ENCODE data around the gene SERPINB6.
"Not testable (repeated sequence)": the region's sequence is repeated elsewhere in the genome, so short reads cannot be mapped to it uniquely, and the experiment has no call there.

The SERPINB6 gene

DNA sequence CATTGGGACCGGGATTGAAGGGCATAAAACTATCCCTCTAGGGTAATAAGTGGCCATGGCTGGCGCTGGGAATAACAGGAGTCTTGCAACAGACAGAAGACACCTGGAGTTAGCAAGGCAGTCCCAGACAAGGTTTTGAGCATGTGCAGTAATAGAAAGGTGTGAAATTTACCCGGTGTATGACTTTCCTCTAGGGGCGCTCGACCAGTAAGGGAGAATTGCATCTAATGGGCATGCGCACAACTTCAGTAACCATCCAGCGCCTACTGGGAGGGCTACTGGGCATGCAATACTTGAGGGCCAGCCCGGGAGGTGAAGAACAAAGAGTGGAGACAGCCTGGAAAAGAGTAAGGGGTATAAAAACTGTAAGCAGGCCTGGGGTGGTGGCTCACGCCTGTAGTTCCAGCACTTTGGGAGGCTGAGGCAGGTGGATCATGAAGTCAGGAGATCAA is 32.7 kb downstream of the SERPINB6 start:
- no peak for DNase-seq (ENCODE audit: low read depth, low spot score)

DNA sequence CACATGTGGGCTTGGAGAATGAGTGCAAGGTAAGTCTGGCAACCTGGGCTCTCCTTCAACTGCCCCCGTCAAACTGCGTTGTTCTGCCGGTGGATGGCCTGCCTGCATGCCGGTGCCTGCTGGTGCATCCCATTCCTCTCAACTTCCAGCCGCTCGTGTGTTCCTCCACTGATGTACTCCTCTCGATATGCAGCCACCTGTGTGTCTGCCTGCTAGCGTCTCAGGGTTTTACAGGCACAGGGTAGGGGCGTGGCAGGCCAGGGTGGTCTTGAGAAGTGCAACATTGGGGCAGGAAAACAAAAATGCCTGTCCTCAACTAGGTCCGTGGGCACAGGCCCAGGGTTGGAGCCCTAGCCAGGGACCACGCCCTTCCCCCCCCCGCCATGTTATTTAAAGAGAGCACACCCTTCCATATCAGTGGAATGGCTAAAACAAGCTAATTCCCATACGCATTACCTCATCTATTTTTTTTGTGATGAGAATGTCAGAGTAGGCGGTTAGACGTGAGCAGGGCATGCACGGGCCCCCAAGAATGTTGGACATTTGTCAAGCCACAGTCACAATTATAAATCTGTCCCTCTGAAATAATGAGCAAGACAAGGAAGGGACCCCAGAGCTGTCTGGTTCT is 33.2 kb downstream of the SERPINB6 start:
- DNase-seq (ENCODE audit: low read depth, low spot score): no peak

DNA sequence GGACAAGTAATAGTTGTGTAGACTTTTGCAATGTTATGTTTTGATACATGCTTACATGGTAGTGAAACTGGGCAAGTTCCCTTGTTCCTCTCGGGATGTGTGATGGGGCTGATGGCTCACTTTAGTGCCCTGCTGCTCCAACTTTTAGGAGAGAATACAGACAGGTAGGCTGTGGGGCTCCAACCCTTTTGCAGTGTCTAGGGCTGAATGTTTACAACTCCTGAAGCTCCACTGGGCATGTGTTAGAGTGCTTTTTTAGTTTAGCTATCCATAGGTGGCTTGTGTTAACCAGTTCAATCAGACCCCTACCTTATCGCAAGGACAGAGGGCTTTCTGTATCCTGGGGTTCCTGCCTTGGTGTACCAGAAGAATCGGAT is 33.8 kb downstream of the SERPINB6 start:
- no peak for DNase-seq (ENCODE audit: low read depth, low spot score)

DNA sequence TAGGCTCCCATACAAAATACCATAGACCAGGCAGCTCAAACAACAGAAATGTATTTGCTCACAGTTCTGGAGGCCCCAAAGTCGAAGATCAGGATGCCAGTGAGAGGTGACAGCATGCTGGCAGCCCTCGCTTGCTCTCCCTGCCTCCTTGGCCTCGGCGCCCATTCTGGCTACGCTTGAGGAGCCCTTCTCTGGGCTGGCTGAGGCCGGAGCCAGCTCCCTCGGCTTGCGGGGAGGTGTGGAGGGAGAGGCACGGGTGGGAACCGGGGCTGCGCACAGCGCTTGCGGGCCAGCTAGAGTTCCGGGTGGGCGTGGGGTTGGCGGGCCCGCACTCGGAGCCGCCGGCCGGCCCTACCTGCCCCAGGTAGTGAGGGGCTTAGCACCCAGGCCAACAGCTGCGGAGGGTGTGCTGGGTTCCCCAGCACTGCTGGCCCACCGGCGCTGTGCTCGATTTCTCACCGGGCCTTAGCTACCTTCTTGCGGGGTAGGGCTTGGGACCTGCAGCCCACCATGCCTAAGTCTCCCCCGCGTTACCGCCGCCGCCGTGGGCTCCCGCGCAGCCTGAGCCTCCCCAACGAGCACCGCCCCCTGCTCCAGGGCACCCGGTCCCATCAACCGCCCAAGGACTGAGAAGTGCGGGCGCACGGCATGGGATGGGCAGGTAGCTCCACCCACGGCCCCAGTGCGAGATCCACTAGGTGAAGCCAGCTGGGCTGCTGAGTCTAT is 35.6 kb downstream of the SERPINB6 start:
- no peak for DNase-seq (ENCODE audit: low read depth, low spot score)

DNA sequence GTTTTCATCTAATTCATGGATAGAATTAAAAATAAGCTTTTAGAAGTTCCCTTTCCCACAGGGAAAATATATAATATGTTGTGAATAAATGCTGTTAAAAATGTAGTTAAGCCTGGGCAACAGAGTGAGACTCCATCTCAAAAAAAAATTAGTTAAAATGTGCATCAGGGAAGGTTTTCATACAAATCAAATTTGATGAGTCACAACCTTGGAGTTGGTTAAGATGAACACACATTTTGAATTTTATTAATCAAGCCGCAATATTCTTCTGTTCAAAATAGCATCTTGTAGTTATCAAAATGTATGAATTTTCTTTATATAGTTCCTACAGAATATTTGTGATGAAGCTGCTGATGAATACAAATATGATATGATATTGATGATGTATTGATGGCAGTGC is 37.3 kb downstream of the SERPINB6 start:
- no peak for DNase-seq (ENCODE audit: low read depth, low spot score)

DNA sequence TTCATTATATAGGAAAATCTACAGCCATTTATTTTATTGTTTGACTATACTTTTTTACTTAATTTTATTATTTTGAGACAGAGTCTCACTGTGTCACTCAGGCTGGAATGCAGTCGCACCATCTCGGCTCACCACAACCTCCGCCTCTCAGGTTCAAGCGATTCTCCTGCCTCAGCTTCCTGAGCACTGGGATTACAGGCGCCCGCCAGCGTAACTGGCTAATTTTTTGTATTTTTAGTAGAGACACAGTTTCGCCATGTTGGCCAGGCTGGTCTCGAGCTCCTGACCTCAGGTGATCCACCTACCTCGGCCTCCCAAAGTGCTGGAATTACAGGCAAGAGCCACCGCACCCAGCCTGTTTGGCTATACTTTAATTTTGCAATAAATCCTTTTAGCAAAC is 38.5 kb downstream of the SERPINB6 start:
- not testable (repeated sequence) for DNase-seq (ENCODE audit: low read depth, low spot score)

DNA sequence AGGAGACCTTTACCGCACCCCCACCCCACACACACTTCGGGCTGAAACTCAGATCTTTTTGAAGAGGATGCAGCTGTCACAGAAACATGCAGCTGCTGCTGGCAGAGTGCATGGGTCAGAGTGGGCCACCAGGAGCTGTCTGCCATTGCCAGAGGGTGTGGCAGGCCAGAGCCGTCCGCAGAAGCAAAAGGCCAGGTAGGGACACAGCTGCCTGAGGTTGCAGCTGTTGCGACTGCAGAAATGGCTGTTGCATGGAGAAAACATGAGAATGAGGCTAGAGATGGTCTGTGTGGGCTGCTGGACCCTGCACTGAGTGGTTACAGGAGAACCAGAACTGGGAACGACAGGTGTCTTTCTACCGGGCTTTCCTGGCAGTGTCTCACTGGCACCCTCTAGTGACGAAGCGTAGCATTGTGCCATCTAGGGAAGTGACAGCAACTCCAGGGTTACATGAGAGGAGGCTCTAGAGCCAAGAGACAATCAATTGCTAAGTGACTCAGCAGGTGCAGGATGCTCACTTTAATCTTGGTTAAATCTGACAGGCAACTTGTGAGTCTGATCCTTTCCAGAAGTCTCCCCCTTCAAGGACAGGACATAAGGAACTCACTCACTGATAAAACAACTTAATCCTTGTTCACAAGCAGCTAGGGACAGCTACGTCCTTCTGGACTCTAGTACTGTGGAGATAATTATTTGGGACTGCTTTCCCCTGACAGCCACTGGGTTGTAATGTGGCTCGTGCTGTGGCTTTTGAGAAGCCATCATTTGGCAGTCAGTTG is 39.2 kb downstream of the SERPINB6 start:
- DNase-seq (ENCODE audit: low read depth, low spot score): peak; percentile 44

DNA sequence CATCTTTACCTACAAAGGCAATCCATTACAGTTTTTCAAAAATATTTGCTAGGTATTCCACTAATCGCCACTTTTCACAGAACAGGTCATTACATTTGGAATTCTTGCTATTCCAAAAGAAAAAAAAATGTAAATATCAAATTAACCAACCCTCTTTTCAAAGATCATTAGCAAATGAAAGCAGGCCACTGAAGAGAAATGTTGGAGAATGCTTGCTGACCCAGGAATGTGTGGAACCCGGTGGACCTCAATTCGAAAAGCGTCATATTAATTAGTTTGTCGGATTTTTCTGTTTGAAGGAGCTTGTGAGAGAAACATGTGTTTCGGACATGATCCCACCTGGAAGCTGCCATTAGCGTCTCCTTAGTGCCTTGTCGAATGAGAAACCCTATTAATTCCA is 40.3 kb downstream of the SERPINB6 start:
- no peak for DNase-seq (ENCODE audit: low read depth, low spot score)

DNA sequence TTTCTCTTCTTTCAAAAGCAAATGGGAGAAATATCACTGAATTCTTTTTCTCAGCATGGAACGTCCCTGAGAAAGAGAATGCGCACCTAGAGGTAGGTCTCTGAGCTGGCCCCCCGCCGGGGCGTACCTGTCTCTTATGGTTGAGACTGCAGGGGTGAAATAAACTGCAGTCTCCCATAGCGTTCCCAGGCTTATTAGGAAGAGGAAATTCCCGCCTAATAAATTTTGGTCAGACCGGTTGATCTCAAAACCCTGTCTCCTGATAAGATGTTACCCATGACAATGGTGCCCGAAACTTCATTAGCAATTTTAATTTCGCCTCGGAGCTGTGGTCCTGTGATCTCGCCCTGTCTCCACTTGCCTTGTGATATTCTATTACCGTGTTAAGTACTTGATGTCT is 43.4 kb downstream of the SERPINB6 start:
- not testable (repeated sequence) for DNase-seq (ENCODE audit: low read depth, low spot score)

DNA sequence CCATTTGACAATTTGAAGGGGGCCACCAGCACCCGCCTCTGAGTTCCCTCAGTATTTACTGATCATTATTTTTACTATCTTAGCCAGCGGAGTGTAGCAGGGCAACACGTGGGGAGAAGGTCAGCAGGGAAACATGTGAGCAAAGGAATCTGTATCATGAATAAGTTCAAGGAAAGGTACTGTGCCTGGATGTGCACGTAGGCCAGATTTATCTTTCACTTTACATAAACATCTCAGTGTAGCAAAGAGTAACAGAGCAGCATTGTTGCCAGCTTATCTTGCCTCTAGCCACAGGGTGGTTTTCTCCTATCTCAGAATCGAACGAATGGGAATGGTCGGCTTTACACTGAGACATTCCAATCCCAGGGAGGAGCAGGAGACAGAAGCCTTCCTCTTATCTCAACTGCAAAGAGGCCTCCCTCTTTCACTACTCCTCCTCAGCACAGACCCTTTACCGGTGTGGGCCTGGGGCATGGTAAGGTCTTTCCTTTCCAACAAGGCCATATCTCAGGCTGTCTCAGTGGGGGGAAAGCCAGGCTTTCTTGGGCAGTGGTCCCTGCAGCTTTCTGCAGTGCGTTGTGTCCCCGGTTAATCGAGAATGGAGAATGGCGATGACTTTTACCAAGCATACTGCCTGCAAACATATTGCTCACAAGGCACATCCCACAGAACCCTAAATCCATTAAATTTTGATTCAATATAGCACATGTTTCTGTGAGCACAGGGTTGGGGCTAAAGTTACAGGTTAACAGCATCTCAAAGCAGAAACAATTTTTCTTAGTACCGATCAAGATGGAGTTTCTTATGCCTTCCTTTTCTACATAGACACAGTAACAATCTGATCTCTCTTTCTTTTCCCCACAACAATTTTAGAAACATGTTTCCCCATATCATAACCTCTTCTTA is 45.3 kb downstream of the SERPINB6 start:
- DNase-seq (ENCODE audit: low read depth, low spot score): not testable (repeated sequence)

DNA sequence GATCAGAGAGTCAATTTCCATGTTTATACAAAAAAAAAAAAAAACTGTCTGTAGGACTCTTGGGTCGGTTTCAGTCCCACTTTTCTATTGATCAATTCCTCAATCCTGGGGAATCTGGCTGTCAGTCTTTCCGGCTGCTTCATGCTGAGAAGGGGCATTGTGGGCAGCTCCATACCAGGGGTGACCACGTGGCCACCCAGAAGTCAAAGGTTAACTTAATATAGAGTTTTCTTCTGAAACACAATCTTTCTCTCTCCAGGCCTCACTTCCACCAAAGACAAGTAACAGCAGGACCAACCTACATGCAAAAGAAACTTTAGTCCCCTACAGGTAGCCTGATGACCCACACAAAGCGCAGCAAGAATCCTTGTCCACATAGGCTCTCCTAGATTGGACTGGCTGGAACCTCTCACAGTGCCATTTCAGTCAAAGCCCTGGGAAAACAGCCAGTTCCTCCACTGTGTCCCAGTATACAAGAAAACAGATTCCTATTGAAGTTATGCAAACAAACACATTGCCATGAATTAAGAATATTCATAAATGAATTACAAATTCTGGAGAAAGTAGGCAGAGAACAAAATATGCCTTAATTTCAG is 49.7 kb downstream of the SERPINB6 start:
- no peak for DNase-seq (ENCODE audit: low read depth, low spot score)

DNA sequence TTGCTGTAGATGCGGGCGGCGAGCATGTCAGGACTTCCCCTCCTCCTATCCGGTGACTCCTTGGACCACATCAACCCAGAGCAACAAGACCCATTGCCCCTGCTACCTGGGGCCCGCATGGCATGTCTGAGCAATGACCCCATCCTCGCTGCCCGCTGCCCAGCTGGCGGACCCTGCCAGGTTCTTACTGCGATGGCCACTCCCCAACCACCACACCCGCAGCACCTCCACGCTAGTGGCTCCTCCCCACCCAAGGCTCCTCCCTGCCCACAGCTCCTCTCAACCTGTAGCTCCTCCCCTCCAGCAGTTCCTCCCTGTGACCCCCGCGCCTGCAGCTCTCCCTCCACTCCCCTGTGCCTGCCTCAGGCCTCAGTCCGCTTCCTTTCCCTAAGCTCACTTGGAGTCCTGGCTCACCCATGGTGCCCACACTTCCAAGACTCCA is 50.7 kb downstream of the SERPINB6 start:
- no peak for DNase-seq (ENCODE audit: low read depth, low spot score)

DNA sequence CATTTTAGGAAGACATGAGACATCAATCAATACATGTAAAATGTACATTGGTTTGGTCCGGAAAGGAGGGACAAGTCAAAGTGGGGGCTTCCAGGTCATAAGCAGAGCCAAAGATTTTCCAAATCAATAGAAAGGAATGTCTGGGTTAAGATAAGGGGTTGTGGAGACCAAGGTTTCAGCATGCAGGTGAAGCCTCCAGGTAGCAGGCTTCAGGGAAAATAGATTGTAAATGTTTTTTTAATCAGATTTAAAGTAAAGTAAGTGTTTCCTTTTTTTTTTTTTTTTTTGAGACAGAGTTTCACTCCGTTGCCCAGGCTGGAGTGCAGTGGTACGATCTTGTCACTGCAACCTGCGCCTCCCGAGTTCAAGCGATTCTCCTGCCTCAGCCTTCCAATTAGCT is 51.5 kb downstream of the SERPINB6 start:
- no peak for DNase-seq (ENCODE audit: low read depth, low spot score)

DNA sequence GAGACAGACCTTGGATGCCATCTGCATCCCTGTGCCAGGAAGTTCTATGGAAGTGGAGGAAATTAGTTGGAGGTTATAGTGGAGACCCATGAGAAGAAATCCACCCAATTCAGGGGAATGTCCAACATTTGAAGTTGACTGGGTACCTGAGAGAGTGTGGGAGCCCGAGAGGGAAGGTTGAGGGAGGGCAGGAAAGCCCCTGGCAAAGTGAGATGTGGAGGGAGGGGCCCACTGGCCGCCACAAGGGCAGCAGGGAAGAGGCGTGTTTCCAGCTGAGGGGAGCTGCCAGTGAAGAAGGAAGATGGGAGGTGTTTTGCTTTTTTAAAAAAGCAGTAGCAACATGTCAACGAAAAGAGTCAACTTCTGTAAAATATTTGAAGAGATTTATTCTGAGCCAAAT is 52.0 kb downstream of the SERPINB6 start:
- DNase-seq (ENCODE audit: low read depth, low spot score): no peak

DNA sequence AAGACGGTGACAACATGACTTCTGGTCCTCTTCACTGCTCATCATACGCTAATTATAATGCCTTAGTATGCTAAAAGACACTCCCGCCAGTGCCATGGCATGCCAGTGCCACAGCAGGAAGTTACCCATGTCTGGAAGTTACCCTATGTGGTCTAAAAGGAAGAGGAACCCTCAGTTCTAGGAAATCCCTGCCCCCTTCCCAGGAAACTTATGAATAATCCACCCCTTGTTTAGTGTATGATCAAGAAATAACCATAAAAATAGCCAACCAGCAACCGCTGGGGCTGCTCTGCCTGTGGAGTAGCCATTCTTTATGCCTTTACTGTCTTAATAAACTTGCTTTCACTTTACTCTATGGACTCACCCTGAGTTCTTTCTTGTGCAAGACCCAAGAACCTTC is 52.4 kb downstream of the SERPINB6 start:
- no peak for DNase-seq (ENCODE audit: low read depth, low spot score)

DNA sequence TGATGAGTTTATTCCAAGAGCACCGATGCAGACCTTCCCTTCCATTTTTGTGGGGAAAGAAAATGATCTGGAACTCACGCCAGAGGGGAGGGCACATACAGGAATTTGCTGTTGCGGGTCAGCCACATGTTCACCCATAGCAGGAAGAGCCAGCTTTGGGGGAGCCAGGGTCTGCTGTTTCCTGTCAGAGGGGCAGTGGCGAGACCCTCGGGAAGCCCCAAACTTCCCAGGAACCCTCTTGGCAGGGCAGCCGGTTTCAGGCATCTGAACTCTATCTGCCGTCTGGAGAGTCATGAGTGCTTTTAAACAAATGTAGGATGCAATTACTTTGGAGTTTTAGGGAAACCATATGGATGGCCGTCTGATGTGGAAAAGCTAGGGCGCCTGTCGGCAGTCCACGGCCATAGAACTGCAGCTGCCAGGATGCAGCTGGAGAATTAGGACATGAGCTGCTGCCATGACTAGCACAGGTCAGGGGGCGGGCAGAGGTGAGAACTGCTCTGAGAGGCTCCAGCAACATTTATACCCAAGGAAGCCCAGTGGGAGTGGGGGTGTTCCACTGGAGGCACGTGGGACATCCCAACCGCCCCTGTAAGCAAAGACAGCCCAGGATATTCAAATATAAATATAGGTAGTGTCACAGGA is 53.4 kb downstream of the SERPINB6 start:
- no peak for DNase-seq (ENCODE audit: low read depth, low spot score)

DNA sequence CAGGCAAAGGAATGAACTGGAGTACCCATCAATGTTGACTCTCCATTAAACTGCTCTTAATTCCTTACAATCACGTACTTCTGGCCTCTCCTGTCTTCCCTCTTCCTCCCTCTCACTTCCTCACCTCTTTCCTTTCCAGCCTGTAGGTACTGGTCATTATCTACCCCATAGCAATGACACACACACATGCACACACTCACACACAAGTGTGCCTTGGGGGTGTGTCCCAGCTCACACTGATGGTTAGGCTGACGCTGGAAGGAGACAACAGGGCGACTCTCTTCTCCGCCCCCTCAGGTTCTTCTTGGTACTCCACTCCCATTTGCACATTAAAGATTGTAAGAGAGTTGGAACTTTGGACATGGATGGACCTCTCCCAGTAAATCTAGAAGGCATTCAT is 54.3 kb downstream of the SERPINB6 start:
- DNase-seq (ENCODE audit: low read depth, low spot score): no peak

DNA sequence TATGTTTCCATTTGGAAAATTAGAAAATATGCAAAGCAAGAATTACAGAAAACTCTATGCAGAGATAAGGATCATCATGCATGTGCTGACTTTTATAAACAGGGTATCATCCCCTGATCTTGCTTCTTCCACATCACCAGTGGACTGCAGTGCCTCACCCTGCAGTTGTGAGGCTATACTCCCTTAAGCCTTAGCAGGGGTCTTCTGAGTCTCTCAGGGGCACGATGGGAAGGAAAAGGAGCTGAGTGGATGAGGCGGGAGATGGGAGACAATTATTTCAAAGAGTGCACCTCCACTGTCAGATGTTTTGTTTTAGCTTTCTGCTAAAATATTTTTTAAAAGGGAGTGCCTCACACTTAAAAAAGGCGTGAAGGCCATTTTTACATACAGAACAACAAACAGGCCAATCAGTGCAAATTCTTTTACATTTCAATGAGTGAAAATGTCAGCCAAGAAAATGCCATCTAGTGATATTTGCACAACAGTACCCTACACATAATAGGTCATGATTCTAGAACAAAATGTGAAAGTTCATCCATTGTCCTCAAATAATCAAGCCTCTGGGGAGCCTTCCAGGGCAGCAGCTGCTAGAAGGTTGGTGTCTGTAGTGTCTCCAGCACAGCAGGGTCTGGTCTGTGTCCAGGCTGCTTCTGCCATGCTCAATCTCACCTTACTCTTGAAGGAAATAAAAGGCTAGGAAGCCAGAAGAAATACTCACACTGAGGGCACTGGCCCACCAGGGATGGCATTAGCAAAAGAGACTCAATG is 55.0 kb downstream of the SERPINB6 start:
- DNase-seq (ENCODE audit: low read depth, low spot score): no peak

DNA sequence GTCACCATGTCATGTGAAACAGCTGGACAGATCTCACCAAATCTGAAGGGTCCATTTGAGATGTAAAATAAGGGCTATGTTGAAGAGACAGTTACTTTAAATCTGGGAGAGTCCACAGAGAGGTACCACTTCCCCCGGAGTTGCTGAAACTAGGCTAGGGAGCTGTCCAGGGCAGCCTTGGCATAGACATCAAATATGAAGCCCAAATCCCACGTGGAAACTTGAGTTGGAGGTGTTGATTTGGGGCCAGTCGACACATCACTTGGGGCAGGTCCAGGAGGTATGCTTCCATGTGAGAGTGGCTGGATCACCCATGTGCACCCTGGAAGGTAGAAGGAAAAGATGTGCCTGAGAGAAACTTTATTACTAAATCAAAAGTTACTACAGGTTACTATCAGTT is 56.2 kb downstream of the SERPINB6 start:
- no peak for DNase-seq (ENCODE audit: low read depth, low spot score)

DNA sequence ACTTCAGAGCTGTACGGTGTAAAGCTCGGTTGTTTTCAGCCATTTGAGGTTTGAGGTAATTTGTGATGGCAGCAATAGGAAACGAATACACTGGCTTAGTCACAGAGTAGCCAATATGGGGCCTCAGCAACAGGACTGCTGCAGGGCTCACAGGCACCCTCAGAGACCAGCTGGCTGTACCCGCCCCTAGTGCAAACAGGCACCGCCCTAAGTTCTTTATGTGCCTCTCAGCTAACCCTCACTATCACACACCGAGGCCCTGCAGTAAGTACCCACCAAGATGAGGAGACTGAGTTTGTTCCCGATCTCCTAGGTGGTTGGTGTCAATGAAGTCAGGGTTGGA is 57.1 kb downstream of the SERPINB6 start:
- DNase-seq (ENCODE audit: low read depth, low spot score): no peak
